Tibial nerve (tissue), 4 donors: ENCODE data around the gene ERO1B. TPM values are rescaled to one million over a fixed set of nuclear protein-coding genes. Genes with fewer than 3 reads are reported as not detected.

ENCODE experiments used
- DNase-seq, 2 donors: peaks; one replicate each; pipeline ENCODE4 v3.0.0-alpha.2; 2019; ENCODE audit warnings: low spot score in 2 of 2
- H3K27ac ChIP-seq, 4 donors: fragments of 200-600 bp; sonication (generic) in 3 of 4; one replicate each; pipeline ENCODE4 v1.5.1; 2017 to 2019; ENCODE audit warnings: mild to moderate bottlenecking in 1 of 4
- H3K27me3 ChIP-seq, 2 donors: fragments of 200-600 bp; sonication (generic) in 1 of 2; one replicate each; pipeline versions ENCODE4 v1.5.1 to v1.6.0; 2017 to 2019
- H3K36me3 ChIP-seq, 3 donors: fragments of 200-600 bp; sonication (generic); one replicate each; pipeline ENCODE4 v1.5.1; 2018 to 2019
- H3K4me1 ChIP-seq, 4 donors: fragments of 200-600 bp; sonication (generic) in 3 of 4; one replicate each; pipeline ENCODE4 v1.5.1; 2017 to 2019
- H3K4me3 ChIP-seq, 4 donors: fragments of 200-600 bp; sonication (generic) in 3 of 4; one replicate each; pipeline ENCODE4 v1.5.1; 2017 to 2019; ENCODE audit warnings: mild to moderate bottlenecking in 1 of 4, moderate library complexity in 1 of 4
- H3K9me3 ChIP-seq, 4 donors: fragments of 200-600 bp; sonication (generic) in 3 of 4; one replicate each; pipeline ENCODE4 v1.5.1; 2017 to 2019
- EP300 ChIP-seq, 2 donors: sonication (generic); formaldehyde crosslinking; IDR thresholded peaks; one replicate each; pipeline ENCODE4 v1.6.1; 2017; ENCODE audit warnings: antibody characterized with exemption in 2 of 2, mild to moderate bottlenecking in 1 of 2
- POLR2A ChIP-seq, 2 donors: fragments of 450-650 bp; IDR thresholded peaks; one replicate each; pipeline ENCODE4 v1.6.1; 2017; ENCODE audit warnings: antibody characterized with exemption in 2 of 2, mild to moderate bottlenecking in 2 of 2, moderate library complexity in 2 of 2
- WGBS, 2 donors: methylation state at CpG; one replicate each; pipeline ENCODE4 v1.1.5; 2018; 5-methylcytosine and 5-hydroxymethylcytosine counted together
- total RNA-seq, 4 donors: library from RNA; depleted of rRNA; stranded (reverse); fragments of >200 nt; gene quantifications; one replicate each; pipeline ENCODE4 v1.1.0, GENCODE V29; 2016
- TF ChIP-seq, protein P1 (sequence below), 5 experiments: fragments of 200-600 bp in 3 of 5; fragments of 450-650 bp in 2 of 5; sonication (generic) in 3 of 5; IDR thresholded peaks; one replicate each; pipeline ENCODE4 v1.5.1; 2016 to 2019; ENCODE audit warnings: antibody characterized with exemption in 5 of 5, mild to moderate bottlenecking in 3 of 5, moderate library complexity in 2 of 5

The ERO1B gene
- total RNA-seq, 4 donors from 2014 or later, result 12.9 to 16.6 (median 14.5) TPM

DNA sequence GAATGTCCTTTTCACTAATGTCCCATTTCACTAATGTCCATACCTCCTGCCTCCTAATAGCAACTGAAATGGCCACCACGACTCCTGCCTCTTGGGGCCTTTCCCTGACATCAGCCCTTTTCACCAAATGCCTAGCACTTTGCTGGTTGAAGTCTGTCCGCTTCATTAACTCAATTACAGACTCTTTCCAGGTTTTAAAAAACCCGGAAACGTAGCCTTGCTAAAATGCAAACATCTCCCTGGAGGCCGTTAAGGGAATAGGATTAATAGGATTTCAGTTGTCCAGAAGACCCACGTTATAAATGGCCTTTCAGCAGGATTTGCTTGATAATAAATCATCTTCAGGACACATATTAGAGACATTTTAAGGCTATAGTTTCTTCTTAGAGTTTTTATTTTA lies 25.7 kb upstream of the ERO1B start:
- no peaks in the 10 kb centered on the region for H3K36me3 ChIP-seq
- no peak for TF ChIP-seq EP300 (IDR thresholded peaks at IDR 0.05)
- no peak for TF ChIP-seq POLR2A (IDR thresholded peaks at IDR 0.05)
- TF ChIP-seq, protein P1, sequence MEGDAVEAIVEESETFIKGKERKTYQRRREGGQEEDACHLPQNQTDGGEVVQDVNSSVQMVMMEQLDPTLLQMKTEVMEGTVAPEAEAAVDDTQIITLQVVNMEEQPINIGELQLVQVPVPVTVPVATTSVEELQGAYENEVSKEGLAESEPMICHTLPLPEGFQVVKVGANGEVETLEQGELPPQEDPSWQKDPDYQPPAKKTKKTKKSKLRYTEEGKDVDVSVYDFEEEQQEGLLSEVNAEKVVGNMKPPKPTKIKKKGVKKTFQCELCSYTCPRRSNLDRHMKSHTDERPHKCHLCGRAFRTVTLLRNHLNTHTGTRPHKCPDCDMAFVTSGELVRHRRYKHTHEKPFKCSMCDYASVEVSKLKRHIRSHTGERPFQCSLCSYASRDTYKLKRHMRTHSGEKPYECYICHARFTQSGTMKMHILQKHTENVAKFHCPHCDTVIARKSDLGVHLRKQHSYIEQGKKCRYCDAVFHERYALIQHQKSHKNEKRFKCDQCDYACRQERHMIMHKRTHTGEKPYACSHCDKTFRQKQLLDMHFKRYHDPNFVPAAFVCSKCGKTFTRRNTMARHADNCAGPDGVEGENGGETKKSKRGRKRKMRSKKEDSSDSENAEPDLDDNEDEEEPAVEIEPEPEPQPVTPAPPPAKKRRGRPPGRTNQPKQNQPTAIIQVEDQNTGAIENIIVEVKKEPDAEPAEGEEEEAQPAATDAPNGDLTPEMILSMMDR (IDR thresholded peaks at IDR 0.05), result no peak
- no peaks in the 10 kb centered on the region for H3K27me3 ChIP-seq
- no peak overlapping the region for H3K4me3 ChIP-seq
- WGBS, 2 donors, result 43 to 57% methylated on average over 6 of the region's 6 CpGs
- no peaks in the 10 kb centered on the region for H3K4me1 ChIP-seq
- H3K9me3 ChIP-seq, result no peaks in the 10 kb centered on the region
- no peak overlapping the region for H3K27ac ChIP-seq
- no peak for DNase-seq

DNA sequence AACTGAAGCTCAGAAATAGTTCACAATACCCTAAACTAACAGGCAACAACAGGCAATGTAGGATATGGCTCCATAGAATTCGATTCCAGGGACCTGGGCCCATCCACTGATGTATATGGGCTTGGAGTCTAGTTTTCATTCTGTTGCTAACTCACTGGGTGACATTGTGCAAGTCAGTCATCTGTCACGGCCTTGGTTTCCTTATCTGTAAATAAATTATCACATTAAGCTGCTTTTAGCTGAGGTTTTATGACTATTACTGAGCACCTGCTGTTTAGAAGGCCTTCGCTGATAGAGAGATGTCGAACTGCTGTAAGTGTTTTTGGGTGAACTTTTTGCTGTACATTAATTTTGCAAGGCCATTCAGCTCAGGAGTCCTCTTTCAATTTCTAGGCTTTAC lies 22.9 kb upstream of the ERO1B start:
- 83 to 93% methylated on average over 4 of the region's 4 CpGs for WGBS, 2 donors
- no peaks in the 10 kb centered on the region for H3K27me3 ChIP-seq
- no peak overlapping the region for H3K4me3 ChIP-seq
- TF ChIP-seq EP300 (IDR thresholded peaks at IDR 0.05) (no peak), POLR2A (IDR thresholded peaks at IDR 0.05) (no peak)
- TF ChIP-seq, protein P1 (IDR thresholded peaks at IDR 0.05), result no peak
- H3K4me1 ChIP-seq, result no peaks in the 10 kb centered on the region
- no peak for DNase-seq
- H3K9me3 ChIP-seq, result peaks cover 0 to 8% (median 0%) of the 10 kb centered on the region in 4 donors
- no peak overlapping the region for H3K27ac ChIP-seq
- no peaks in the 10 kb centered on the region for H3K36me3 ChIP-seq

DNA sequence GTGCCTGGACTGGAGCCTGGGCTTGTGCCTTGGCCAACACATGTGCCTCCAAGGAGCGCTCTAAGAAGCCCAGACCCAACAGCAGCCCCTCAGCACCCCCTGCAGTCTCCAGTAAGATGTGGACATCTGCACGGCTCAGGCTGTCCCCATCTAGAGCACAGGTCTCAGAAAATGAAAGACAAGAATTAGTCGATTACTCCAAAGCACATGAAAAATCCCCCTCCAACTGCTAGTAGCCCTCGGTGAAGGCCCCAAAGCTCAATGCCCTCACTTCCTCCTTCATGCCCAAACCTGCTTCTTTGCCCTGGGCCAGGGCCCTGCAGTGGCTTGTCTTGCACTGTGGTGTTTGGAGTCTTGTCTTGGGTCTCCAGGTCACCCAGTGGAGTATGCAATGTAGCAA lies 21.9 kb upstream of the ERO1B start:
- Histone ChIP-seq H3K4me1 (no peaks in the 10 kb centered on the region), H3K9me3 (peaks cover 0 to 8% (median 0%) of the 10 kb centered on the region in 4 donors), H3K27me3 (no peaks in the 10 kb centered on the region), H3K4me3 (no peak overlapping the region), H3K36me3 (no peaks in the 10 kb centered on the region), H3K27ac (no peak overlapping the region)
- no peak for DNase-seq
- WGBS, 2 donors, result 80 to 82% methylated on average over 4 of the region's 4 CpGs
- TF ChIP-seq, protein P1 (IDR thresholded peaks at IDR 0.05), result no peak
- TF ChIP-seq EP300 (IDR thresholded peaks at IDR 0.05), result no peak
- no peak for TF ChIP-seq POLR2A (IDR thresholded peaks at IDR 0.05)

DNA sequence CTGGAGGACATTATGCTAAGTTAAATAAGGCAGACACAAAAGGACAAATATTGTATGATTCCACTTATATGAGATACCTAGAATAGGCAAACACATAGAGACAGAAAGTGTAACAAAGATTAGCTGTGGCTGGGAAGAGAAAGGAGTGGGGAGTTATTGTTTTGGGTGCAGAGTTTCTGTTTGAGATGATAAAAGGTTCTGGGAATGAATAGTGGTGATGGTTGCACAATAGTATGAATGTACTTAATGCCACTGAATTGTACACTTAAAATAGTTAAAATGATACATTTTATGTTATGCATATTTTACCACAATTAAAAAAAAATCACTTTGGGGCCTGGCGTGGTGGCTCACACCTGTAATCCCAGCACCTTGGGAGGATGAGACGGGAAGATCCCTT lies 21.2 kb upstream of the ERO1B start:
- WGBS, 2 donors, result 45 to 73% methylated on average over 2 of the region's 2 CpGs
- Histone ChIP-seq H3K4me3 (no peak overlapping the region), H3K27ac (no peak overlapping the region), H3K36me3 (no peaks in the 10 kb centered on the region), H3K27me3 (no peaks in the 10 kb centered on the region), H3K4me1 (no peaks in the 10 kb centered on the region), H3K9me3 (peaks cover 0 to 8% (median 0%) of the 10 kb centered on the region in 4 donors)
- no peak for DNase-seq
- TF ChIP-seq EP300 (IDR thresholded peaks at IDR 0.05), result no peak
- TF ChIP-seq POLR2A (IDR thresholded peaks at IDR 0.05), result no peak
- TF ChIP-seq, protein P1 (IDR thresholded peaks at IDR 0.05), result no peak

DNA sequence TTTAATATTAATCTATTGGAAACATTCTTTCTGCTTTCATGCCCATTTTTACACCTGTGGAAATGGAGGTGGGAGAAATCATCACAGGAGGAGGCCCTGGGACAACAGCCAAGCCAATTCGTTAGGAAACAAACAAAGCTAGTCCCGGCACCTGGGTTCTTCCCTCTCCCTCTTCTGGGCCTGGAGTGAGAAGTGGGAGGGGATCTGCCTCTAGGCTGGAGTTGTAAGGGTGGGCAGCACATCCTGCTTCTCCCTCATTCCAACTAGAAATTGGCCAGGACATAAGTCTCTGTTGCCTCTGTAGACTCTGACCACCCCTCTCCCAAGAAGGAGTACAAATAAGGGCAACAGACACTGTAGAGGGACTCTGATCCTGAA lies 20.2 kb upstream of the ERO1B start:
- Histone ChIP-seq H3K4me3 (no peak overlapping the region), H3K9me3 (peaks cover 0 to 8% (median 0%) of the 10 kb centered on the region in 4 donors), H3K36me3 (no peaks in the 10 kb centered on the region), H3K27me3 (no peaks in the 10 kb centered on the region), H3K4me1 (no peaks in the 10 kb centered on the region), H3K27ac (no peak overlapping the region)
- no peak for TF ChIP-seq EP300 (IDR thresholded peaks at IDR 0.05)
- TF ChIP-seq, protein P1 (IDR thresholded peaks at IDR 0.05), result no peak
- no peak for TF ChIP-seq POLR2A (IDR thresholded peaks at IDR 0.05)
- DNase-seq, result no peak
- 46 to 57% methylated on average over 2 of the region's 2 CpGs for WGBS, 2 donors
